ENCODE data around the gene LCA5L.

GRCh38 chr21:39481886-39482285 is 36.3 kb upstream of the LCA5L start:
- TF ChIP-seq CTCF (IDR thresholded peaks at IDR 0.05) (no peak), EZH2 (IDR thresholded peaks at IDR 0.05; ENCODE audit: borderline replicate concordance, insufficient read depth, low read depth, low read length, poor library complexity, severe bottlenecking) (no peak)

All from B cell (primary cell).